Ishikawa (cell line): ENCODE data around the gene ARSJ.

ENCODE experiments used
- RAD21 ChIP-seq: IDR thresholded peaks from 2 replicates; pipeline ENCODE4 v1.6.1; 2012; ENCODE audit warnings: low read depth
- YY1 ChIP-seq: IDR thresholded peaks from 2 replicates; pipeline ENCODE4 v1.6.1; 2012; ENCODE audit warnings: low read depth

DNA sequence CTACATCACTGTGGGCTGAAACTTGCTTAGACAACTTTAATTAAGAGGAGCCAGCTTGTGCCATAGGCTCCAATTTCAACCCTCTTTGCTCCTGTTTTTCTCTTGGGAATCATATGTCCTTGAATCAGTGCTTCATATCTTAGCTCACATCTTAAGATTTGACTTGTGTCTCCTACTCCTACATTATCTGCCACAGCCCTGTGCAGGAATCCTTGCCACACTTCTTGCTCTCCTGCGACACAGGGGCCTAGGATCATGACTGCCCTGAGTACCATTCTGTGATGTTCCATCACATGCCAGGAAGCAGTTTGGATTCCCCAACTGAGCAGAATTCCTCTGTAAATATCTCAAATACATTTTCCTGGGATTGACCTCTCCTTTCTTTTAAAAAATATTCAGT is 36.4 kb downstream of the ARSJ start:
- TF ChIP-seq RAD21 (no peak), YY1 (no peak)
